ENCODE data around the gene FCSK. TPM values are rescaled to one million over a fixed set of nuclear protein-coding genes. Genes with fewer than 3 reads are reported as not detected.

Gene FCSK
- total and polyA plus RNA-seq, 2 of the 13 experiments (the other 11 are each of a cell fraction or from before 2014, with no cell fraction given) = 9.1 to 19.2 TPM

GRCh38 chr16:70428178-70428998 is 26.0 kb upstream of the FCSK start (continued):
- no peak for TF ChIP-seq FOXA1 (IDR thresholded peaks at IDR 0.05)
- TF ChIP-seq FOXA1 (CRISPR knock-in tag; IDR thresholded peaks at IDR 0.05) = no peak; the same call in none of the 2 replicates
- no peak for TF ChIP-seq MBNL3 (CRISPR knock-in tag; conservative IDR thresholded peaks at IDR 0.05)
- peak; percentile 95 for TF ChIP-seq ZNF609 (CRISPR knock-in tag; IDR thresholded peaks at IDR 0.05; ENCODE audit: borderline replicate concordance)
- TF ChIP-seq PRDM10 (CRISPR knock-in tag; IDR thresholded peaks at IDR 0.05; ENCODE audit: low read depth) = peak; percentile 84
- TF ChIP-seq ZNF276 (CRISPR knock-in tag; IDR thresholded peaks at IDR 0.05; ENCODE audit: low read depth) = 0 out of 2 replicates have a peak, but pooled peaks have one; percentile 58
- peak; percentile 92 for TF ChIP-seq SALL2 (CRISPR knock-in tag; IDR thresholded peaks at IDR 0.05)
- TF ChIP-seq ZNF597 (CRISPR knock-in tag; IDR thresholded peaks at IDR 0.05) = no peak
- TF ChIP-seq ZNF574 (CRISPR knock-in tag; IDR thresholded peaks at IDR 0.05) = peak; percentile 90

All from HepG2 (cell line).